SK-N-MC (cell line): ENCODE results near the gene GNL2.
A peak's percentile ranks its signal among the peaks of the same experiment; 100 is the strongest.

Experiments
- EZH2 ChIP-seq: fragments of 200-600 bp; sonication (generic); IDR thresholded peaks from one replicate; pipeline ENCODE4 v1.6.1; 2017; ENCODE audit warnings: antibody characterized with exemption
- POLR2AphosphoS5 ChIP-seq: IDR thresholded peaks from 2 replicates; pipeline ENCODE4 v1.6.1; 2012; ENCODE audit warnings: mild to moderate bottlenecking, low read depth, low read length, borderline replicate concordance

DNA sequence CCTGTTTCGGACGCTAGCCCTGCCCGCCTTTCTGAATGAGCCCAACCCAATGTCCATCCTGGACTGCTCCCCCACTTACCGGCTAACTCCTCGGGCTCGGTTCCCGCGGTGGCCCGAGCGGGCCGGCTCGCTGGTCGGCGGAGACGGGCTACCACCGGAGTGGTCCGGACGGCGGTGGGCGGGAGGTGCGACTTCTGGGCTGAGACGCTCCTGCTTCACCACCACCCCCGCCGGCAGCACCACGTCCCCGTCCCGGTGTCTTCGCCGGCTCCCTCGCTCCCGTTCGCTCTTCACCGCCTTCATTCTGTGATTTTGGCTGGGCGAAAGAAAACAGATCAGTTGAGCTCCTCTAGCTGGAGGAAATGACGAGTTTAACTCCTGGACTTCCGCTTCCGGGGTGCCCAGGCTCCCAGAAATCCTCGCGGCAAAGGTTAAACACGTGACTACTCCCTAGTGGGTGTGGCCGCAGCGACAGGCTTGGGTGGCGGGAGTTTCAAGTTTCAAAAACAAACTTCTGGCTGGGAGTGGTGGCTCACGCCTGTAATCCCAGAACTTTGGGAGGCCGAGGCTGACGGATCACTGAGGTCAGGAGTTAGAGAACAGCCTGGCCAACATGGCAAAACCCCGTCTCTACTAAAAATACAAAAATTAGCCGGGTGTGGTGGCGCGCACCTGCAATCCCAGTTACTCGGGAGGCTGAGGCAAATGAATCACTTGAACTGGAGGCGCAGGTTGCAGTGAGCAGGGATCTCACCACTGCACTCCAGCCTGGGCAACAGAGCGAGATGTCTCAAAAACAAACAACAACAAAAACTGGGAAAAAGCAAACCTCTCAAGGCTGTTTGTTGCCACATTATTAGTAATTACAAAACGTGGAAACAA lies 41.6 kb downstream of the GNL2 start, which contains the start of gene SNIP1:
- TF ChIP-seq POLR2AphosphoS5 (peak; percentile 85), EZH2 (no peak)
